VCaP (cell line): ENCODE measurements around the gene CDCA8.
A peak's percentile ranks its signal among the peaks of the same experiment; 100 is the strongest.

Experiments
- H3K27ac ChIP-seq: fragments of 450-650 bp; 2 replicates; pipeline ENCODE4 v1.5.1; 2017
- CTCF ChIP-seq: fragments of 450-650 bp; conservative IDR thresholded peaks from 2 replicates; pipeline ENCODE4 v1.5.1; 2017; ENCODE audit warnings: mild to moderate bottlenecking, moderate library complexity

CDCA8 gene

GRCh38 chr1:37692078-37692833 lies at the start of gene CDCA8:
CDCA8 (plus strand) TSS chr1:37692516; CDS start chr1:37692691, 175 bp downstream.
- TF ChIP-seq CTCF = peak; percentile 67
- H3K27ac ChIP-seq = peak within 1 kb of the TSS; percentile 79

GRCh38 chr1:37647281-37647680 lies 45.0 kb upstream of the CDCA8 start:
- TF ChIP-seq CTCF = no peak
- H3K27ac ChIP-seq = no peak overlapping the region

- H3K27ac ChIP-seq = no peak overlapping the region
- no peak for TF ChIP-seq CTCF
Observed at GRCh38 chr1:37650173-37650572, 42.1 kb upstream of the CDCA8 start.

GRCh38 chr1:37650721-37651120 lies 41.6 kb upstream of the CDCA8 start:
- TF ChIP-seq CTCF = no peak
- no peak overlapping the region for H3K27ac ChIP-seq

GRCh38 chr1:37651803-37652202 lies 40.5 kb upstream of the CDCA8 start:
- H3K27ac ChIP-seq = no peak overlapping the region
- no peak for TF ChIP-seq CTCF

- TF ChIP-seq CTCF = no peak
- no peak overlapping the region for H3K27ac ChIP-seq
Observed at GRCh38 chr1:37652976-37653375, 39.3 kb upstream of the CDCA8 start.

GRCh38 chr1:37653906-37654305 lies 38.4 kb upstream of the CDCA8 start:
- no peak overlapping the region for H3K27ac ChIP-seq
- TF ChIP-seq CTCF = no peak
